SH-SY5Y (cell line): Measurements from ENCODE around the gene DACT1.

Experiments used
- GATA2 ChIP-seq: IDR thresholded peaks from 2 replicates; pipeline ENCODE4 v1.6.1; 2011; ENCODE audit warnings: mild to moderate bottlenecking, low read depth, low read length
- GATA3 ChIP-seq: IDR thresholded peaks from 2 replicates; pipeline ENCODE4 v1.6.1; 2011; ENCODE audit warnings: low read depth, mild to moderate bottlenecking, low read length, moderate library complexity

DACT1 gene

DNA sequence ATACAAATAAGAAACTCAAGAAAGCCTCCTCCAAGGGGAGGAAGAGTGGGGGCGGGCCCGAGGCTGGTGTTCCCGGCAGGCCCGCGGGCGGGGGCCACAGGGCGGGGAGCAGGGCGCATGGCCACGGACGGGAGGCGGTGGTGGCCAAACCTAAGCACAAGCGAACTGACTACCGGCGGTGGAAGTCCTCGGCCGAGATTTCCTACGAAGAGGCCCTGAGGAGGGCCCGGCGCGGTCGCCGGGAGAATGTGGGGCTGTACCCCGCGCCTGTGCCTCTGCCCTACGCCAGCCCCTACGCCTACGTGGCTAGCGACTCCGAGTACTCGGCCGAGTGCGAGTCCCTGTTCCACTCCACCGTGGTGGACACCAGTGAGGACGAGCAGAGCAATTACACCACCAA is 8.7 kb downstream of the DACT1 start:
- TF ChIP-seq GATA3 (no peak), GATA2 (no peak)

DNA sequence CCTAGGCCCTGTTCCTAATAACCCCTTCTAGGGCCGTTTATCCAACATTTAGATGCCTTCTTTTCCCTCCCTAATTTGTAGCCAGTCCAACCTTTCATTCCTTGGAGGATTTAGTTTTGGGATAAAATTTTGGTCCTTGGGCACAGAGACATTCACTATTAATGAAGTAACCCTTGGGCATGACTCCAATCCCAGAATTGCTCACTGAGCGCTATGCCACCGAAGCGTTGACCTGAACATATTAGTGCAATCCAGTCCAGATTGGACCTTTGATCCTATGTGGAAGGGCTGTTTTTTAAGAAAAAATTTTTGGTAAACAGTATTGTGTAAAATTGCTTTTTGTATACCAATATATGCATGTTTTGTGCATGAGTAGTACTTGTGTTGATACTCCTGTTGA is 10.0 kb downstream of the DACT1 start:
- TF ChIP-seq GATA2 (no peak), GATA3 (no peak)

DNA sequence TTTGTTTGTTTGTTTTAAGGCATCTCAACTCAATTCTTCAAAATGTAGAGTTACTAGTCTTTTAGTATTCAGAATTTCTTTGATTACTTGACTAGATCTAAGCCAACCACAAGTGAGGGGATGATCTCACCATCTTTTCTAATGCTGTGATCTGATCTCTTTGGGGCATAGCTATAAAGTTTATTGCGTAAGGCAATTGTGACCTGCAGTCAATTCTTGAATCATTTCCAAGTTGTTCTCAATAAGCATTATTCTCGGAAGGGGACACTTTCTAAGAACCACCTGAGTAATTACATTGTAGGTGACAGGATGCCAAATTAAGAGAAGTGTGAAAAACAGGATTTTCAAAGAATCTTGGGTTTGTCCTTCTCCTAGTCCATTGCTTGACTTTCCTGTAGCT is 13.1 kb downstream of the DACT1 start:
- no peak for TF ChIP-seq GATA3
- TF ChIP-seq GATA2, result no peak

DNA sequence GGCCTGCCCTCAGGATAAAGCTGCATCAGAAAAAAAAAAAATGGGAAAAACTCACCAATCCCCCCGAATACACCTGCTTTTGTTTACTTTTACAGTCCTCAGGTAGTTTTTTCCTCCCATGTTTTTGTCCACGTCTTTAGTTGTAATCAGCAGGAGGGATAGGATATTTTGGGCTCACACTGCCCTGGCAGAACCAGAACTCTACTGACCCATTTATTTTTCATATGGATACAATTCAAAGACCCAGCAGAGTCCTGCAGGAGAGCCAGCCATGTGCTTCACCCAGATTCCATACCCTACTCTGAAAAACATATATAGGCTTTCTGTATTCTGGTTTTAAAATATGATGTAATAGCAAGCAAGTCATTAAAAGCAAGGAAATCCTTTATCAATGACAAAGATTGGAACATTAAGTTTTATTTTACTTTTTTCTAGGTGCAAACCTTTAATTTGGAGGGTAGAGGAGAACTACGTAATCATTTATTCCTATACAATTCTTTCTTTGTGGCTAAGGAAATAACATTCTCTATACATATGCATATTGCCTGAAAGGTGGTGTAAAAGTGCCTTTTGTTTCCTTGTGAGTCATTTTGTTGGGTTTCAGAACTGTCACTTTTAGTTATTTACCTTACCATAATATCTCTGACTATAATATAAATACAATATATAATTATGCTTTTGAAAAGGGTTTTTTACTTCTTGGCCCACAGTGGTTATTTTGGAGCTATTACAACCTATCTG is 19.1 kb downstream of the DACT1 start:
- TF ChIP-seq GATA2 (no peak), GATA3 (no peak)

DNA sequence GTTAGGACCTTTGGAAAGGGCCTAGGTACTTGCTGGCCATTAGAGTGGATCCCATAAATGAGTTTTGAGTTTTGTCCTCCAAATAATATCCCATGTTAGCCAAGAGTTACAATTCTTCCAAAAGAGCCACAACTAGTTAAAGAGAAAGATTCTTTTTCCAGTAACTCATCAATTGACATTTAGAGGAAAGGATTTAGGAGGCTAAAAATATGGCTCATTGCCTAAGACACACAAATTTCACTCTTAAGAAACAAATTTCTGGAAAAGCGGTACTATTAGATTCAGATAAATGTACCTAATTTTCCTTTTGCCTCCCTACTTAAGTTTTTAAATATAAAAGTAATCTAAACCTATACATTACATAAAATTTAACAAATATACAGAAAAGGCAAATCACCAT is 21.3 kb downstream of the DACT1 start:
- TF ChIP-seq GATA2, result no peak
- no peak for TF ChIP-seq GATA3

DNA sequence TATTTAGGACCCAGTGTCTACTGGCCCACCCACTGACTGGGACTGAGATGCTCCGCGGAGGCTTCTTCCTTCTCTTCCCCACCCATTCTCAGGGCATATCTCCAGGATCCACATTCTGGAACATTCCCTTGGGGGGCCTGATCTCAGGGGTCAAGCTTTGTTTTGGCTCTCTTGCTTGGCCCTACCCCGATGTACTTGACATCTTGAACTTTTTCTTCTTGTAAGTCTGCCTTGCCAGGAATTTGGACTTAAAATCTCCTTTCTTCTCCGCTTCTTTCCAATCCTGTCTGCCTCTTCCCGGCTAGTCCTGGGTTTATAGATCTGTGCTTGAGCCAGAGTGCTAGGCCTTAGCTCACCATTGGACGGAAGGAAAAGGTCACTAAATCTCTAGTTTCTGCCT is 22.1 kb downstream of the DACT1 start:
- TF ChIP-seq GATA2 (no peak), GATA3 (no peak)

DNA sequence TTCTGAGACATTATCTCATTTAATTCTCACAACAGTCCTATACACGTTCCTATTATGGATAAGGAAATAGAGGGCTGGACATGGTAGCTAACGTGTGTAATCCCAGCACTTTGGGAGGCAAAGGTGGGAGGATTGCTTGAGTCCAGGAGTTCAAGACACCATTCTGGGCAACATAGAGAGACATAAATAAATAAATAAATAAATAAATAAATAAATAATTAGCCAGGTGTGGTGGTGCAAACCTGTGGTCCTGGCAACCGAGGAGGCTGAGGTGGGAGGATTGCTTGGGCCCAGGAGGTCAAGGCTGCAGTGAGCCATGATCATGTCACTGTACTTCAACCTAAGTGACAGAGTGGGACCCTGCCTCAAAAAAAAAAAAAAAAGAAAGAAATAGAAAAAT is 22.6 kb downstream of the DACT1 start:
- no peak for TF ChIP-seq GATA2
- no peak for TF ChIP-seq GATA3

DNA sequence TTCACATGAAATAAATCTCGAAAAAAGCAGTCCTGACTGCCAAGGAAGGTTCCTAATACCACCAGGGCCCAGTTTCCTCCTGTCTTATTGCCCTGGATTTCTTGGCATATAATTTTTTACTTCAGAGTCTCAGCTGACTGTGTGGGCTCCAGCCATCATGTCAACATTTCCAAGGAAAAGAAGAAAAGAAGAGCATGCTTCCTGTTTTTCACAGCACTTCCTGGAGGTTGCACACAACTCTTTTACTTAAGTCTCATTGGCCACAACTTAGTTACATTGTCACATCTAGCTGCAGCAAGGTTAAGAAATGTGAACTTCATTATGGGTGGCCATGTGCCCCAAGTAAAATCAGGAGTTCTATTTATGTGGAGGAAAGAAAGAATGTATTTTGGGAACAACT is 24.3 kb downstream of the DACT1 start:
- TF ChIP-seq GATA2, result no peak

DNA sequence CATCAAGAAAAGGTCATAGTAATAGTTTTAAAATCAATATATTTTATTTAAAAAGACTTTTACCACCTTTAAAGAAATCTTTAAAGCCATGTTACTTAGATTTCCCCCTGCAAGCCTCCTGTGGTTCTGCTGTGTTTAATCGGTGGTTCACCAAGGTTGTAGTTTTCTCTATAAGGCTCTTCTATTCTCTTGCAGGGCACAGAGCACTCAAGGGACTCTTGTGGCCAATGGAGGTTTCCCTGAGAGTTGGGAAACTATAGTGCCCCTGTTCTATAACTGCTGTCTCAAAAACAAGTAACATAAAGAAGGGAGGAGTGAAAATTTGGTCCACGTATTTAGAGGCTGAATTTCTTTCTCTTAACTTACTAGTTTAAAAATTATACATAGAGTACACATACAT is 25.0 kb downstream of the DACT1 start:
- TF ChIP-seq GATA2 (no peak), GATA3 (no peak)

DNA sequence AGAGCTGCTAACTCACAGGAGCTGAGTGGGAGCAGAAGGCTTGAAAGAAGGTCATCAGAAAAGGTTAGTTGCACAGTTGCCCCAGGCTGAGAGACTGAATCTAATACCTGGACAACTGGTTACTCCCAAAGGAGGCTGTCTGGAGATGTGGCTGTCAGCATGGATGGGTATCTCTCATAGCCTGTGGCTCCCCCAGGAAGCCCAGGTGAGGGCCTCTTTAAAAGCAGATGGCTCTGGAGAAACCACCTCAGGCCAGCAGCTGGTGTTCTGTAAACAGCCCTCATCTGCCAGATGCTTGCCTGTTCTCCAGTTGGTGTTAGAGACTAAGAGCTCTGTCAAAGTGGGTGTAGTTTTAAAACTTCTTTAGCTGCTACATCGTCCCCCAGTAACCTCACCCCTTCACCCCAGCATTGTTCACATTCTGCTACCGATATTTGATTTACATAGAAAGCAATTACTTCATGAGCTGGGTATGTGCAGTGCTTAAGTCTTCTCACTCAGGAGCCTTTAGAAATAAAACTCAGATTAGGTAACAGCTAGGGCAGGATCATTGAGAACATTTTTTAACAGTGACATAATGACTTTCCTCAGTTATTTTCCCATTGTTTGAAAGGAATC is 25.8 kb downstream of the DACT1 start:
- TF ChIP-seq GATA3 (no peak), GATA2 (no peak)

DNA sequence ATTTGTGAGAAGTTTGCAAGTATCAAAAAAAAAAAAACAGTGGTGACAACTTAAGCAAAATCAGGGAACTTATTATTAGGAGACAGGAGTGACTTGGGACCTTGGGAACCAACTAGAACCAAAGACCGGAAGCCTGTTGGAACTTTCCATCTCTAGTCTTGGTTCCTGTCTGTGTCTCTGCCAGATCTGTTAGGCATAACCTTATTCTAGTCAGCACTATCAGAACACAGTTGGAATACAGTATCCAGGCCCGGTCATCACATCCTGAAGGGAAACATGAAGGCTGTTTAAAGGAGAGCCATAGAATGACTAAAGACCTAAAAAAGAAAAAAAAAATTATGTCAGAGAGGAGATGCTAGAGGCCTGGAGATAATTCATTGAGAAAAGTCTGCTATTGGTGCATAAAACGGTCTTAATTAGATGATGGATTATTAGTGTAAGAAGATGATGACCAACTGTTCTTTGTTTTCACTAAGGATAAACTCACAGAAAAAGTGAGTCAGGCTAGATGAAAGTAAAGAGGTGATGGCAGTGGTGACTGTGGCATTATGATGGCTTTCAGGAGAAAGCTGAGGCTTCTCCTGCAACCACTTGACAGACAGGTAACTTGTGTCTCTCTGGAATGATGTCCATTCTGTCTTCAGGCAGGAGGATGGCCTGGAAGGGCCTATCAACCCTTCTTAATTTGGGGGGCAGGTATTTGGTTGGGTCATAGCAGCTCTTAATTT is 28.2 kb downstream of the DACT1 start:
- TF ChIP-seq GATA2 (no peak), GATA3 (no peak)

DNA sequence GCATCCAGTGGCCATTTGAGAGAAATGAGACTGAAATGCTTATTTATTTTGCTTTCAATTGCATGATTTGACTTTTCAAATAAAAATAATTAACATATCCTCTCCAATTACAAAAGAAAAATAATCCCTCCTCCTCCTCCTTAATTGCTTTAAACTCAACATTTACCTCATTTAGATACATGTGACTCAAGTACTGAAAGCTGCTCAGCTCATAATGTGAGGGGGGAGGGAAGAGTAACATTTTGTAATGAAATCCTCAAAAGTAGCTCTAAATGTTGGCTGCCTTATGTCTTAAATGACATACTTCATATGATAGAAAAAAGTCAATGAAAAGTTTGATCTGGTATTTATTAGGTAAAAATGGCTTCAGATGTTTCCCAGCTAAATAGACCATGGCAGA is 29.0 kb downstream of the DACT1 start:
- no peak for TF ChIP-seq GATA2
- no peak for TF ChIP-seq GATA3

DNA sequence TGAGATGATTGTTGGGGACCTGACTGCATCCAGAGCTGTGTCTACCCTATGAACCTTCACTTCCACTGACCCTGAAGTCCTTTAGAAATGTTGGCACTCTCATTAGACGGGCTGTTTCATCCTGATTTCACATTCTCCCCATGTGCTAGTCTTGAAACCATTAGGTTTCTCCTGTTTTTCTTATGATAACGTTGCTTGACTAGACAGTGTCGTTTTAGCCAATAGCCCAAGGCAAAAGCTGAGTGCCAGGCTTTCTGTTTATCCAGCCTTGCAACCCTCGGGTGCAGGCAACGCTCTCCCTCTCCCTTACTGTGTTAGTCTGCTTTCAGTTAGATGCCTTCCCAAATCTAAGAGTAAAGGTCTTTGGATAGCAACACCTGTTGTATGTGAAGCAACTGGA is 30.1 kb downstream of the DACT1 start:
- no peak for TF ChIP-seq GATA2
- TF ChIP-seq GATA3, result no peak

DNA sequence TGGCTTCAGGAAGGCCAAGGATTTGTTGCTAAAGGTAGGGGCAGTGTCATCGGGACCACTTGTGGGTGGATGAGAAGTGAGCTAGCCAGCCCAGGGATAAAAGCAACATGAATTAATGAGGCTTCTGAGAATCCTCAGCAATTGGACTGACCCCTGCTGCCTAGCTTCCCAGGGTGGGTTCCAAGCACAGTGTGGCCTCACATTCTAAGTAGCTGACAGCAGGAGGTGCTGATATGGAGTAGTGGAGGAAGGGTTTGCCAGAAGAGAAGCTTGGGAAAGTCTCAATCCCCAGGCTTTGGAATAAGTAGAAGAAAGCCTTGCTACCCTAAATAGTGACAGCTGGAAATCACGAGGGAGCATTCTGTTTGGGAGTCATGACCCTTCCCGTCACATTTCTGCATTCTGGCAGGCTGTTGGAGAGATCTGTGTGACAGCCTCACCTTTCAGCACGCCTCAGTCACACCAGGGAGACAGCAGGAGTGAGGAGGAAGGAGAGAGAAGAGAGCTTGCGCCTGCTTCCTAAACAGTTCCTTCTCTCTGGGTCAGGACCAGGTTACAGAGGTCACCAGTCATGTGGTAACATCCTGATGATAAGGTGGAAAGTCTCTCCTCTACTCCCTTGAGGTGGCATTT is 31.2 kb downstream of the DACT1 start:
- TF ChIP-seq GATA3 (no peak), GATA2 (no peak)
